Inferior parietal cortex (tissue), 1 donor: ENCODE data around the gene NRCAM.

Experiments
- DNase-seq: peaks from one replicate; pipeline ENCODE4 v3.0.0-alpha.2; 2016; ENCODE audit errors: extremely low spot score

NRCAM gene

GRCh38 chr7:108310351-108310750, 145.9 kb downstream of the NRCAM start:
- DNase-seq, result no peak

- no peak for DNase-seq
These were observed 147.3 kb downstream of the NRCAM start for GRCh38 chr7:108308903-108309302.

GRCh38 chr7:108308276-108308675, 148.0 kb downstream of the NRCAM start:
- no peak for DNase-seq

DNA sequence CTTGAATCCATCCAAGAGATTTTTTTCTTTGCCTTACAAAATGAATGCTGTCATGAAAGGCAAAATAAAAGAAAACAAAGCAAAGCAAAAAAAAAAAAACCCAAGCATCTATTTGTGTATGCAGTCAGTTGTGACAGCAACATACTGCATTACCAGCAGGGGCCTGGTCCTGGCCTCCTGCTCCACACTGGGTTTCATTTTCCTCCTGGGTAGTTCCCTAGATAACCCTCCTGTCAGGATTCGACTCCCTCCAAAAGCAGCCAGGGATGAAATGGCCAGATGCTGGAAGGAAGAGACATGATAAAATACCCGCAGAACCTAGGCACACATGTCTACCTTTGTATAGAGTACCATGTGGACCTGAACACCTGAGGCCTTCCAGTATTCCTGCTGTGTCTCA, 148.6 kb downstream of the NRCAM start:
- no peak for DNase-seq

DNA sequence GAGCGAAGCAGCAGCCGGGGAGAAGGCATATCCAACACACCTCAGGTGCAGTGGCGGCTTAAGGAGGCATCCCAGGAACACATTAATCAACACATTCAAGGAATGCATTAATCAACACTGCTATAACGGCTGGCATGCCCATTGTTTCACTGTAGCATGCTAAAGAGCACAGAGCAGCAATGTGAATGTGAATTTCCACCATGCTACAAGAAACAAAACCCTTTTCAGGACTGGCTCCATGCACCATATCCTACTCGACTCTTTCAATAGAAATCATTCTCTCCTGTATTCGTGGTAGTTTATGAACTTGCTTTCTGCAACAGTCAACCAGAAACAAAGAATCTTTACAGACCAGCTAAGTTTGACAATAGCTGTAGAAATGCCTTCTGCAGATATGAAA, 149.0 kb downstream of the NRCAM start:
- DNase-seq, result no peak

- DNase-seq, result no peak
These were observed 152.9 kb downstream of the NRCAM start for GRCh38 chr7:108303332-108303731.

DNA sequence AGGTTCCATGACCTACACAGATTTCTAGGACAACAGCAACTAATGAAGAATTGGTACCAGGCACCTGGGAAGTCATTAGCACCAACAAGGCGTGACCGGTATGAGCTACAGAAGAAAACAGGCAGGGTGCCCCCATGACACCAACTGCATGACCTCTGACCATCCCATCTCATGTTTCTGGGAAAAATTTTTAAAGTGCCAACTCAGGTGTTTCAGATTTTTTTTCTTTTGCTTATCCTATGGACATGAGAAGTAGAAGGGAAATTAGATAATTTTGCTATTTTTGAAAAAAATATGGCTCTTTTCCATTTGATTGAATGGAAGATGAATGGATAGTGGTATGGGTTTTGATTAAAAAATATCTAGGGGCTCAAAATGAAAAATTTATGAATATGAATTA, 154.8 kb downstream of the NRCAM start:
- DNase-seq, result no peak

DNA sequence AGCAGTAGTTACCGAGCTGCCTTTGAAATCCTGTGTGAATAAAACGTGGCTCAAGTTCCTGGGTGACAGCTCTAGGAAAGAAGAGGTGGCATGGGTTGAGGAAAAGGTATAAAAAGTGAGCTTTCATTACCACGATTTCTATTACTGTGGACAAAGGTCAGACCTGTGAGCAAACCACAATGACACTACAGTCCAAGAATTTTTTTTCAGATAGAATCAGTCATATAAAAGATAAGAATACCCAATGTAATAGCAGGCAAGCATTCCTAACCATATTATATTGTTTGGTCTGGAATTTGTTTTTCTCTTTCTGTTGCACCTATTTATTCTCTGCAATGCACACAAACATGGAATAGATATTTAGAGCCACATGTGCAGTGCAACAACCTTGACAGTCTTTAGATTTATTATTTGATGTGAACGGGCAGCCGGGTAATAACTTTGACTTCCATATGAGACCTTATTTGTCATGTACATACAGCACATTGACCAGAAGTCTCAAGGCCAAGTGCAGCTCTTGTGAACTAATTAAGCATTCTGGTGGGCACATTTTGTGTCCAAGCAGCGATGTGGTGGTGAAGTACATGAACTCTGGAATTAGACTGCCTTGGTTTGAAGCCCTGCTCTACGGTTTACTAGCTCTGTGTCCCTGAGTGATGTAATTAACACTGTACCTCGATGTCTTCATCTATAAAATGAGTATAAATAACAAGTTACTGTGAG, 156.8 kb downstream of the NRCAM start:
- no peak for DNase-seq

DNA sequence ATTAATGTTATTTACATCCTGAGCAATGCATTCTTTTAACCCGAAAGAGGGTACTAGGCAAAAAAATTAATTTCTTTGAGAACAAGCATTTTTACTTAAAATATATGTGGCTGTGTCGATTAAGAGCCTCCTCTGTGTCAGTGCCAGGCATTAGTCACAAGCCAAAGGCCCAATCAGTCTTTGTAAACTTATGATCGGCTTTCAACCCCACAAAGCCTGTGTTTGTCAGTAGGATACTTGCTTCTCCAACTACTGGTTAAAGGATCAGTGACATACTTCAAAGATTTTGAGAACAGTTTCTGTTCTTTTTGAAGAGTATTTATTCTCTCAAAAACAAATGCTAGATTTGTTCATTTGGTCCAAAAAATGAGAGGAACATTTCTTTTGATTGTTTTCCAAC, 159.3 kb downstream of the NRCAM start:
- no peak for DNase-seq

GRCh38 chr7:108294595-108294994, 161.6 kb downstream of the NRCAM start:
- DNase-seq, result no peak

GRCh38 chr7:108293149-108293612, 163.1 kb downstream of the NRCAM start:
- no peak for DNase-seq

GRCh38 chr7:108292541-108292940, 163.7 kb downstream of the NRCAM start:
- no peak for DNase-seq

DNA sequence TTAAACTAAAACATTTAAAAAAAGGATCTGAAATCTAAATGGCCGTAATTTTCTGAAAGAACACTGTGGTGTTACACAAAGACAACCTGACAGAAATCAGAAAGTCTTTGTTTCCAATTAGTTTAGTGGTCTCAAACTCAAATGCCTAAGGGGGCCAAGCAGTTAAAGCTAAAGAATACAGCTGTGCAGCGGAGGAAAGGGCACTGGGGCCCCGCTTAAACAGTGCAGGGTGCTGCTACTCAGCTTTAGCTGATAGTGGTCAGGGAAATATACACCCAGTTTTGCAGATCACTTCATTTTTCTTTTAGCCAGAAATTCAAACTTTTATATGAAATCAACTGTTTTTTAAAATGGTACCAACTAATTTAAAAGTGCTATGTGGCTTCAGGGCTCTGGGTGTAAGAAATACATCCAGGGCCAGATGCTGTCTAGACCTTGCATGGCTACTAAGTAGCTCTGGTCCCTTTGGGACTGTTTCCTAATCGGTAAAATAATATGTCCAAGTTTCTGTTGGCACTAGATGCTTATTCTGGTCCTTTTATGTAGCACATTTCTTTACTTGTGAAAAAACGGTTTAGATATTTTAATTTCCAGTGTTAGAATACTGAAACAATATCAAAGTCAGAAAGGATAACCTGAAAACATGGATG, 164.3 kb downstream of the NRCAM start:
- DNase-seq, result no peak

GRCh38 chr7:108291152-108291508, 165.1 kb downstream of the NRCAM start:
- no peak for DNase-seq

DNA sequence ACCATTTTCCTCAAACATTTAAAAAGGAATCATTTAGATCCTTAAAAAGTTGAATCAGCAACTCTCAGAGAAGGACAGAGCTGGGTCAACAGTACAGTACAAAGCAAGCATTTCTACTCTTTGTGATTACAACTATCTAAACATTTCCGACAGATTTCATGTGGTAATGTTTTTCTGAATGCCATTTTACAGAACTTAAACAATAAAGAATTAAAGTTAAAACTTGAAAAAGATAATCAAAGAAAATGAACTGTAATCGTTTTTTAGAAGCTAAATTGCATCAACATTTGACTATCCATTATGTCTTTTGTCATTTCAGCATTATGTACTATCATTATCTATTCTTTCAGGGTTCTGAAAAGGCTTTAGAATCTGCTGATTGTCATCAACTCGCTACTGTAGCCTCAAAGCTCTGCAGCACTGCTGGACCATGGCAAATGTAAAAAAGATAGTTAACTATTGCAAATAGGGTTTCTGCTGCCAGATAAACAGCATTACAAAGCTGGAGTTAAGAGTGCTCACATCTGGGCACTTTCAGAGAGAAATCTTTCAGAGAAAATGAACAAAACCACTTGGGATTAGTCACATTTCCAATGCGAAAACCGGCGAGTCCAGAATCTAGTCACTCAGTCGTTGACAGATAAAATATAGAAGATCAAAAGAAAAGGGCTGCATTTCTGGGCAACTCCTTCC, 165.6 kb downstream of the NRCAM start:
- no peak for DNase-seq

DNA sequence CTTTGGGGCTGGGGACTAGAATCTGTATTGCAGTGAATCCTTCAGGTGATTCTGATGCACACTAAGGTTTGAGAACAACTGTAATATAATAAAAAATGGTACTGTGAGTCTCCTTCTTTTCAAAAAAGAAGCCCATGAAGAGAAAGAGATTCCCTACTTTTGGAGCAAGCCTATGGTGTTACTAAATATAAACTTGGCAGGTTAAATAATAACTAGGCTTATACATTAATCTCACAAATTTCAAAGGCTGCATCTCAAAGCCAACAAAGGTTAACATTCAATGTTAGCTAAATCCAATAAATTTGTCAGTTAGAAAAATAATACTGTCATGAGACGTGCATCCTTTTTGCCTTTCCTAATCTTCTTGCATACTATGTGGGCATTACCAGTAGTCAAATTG, 166.4 kb downstream of the NRCAM start:
- DNase-seq, result no peak

DNA sequence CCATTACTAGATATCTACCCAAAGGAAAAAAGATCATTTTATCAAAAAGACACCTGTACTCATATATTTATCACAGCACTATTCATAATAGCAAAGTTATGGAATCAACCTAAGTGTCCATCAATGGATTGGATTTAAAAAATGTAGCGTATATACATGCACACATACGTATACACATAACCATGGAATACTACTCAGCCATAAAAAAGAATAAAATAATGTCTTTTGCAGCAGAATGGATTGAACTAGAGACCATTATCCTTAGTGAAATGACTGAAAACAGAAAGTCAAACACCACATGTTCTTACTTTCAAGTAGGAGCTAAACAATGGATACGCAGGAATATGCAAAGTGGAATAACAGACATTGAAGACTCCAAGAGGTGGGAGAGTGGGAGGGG, 168.4 kb downstream of the NRCAM start:
- no peak for DNase-seq

GRCh38 chr7:108286290-108286904, 169.8 kb downstream of the NRCAM start:
- DNase-seq, result no peak

DNA sequence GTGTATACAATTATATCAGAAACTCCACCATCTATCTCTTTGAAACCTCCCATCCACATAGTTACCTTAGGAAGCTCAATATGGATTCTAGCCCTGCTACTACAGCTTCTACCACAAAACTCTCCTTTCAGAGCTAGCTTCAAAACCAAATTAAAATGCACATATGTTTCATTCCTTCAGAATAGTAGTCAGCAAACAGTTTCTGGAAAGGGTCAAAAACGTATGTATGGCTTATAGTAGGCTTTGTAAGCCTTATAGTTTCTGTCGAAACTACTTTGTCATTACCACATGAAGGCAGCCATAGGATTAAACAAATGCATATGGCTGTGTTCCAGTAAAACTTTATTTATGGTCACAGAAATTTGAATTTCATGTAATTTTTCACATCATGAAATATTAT, 170.5 kb downstream of the NRCAM start:
- DNase-seq, result no peak

DNA sequence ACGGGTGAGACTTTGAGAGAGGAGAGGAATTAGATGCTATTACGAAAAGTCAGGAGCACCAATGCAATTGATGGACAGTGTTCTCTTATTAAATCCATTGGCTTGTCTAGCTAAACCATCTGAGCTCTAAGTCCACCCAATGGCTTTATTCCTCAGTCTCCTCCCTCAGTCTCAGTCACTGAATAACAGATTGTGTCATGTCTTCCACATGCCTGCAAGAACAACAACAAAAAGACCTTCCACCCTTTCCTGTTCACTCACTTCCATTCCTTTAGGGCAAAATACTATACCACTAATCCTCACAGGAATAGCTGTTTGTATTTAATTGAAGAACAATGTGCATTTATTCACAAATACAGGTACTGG, 171.2 kb downstream of the NRCAM start:
- no peak for DNase-seq

DNA sequence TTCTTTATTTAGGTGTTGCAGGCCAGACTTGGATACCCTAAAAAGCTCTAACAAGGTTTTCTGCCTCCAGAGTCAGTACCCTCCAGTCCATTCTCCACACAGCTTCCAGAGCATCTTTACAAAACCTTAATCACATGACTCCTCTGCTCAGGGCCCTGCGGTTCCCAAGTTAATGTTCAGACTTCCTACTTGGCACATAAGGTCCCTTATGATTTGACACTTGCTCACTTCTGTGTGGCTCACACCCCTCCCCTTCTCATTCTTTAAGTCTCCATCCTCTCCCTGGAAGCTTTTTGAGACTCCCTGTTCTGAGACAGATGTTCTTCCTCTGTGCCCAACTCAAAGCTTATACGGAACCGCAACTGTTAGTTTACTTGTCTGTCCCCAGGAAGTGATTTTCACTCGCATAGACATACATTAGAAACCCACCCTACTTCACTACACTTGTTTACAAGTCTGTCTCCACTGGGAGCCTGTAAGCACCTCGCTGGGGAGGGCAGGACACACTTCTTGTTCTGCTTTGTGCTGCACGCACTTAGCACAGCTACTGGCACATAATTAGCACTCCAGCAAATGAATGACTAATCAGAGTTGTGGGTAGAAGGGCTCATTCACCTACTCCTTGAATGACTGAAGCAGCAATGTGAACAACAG, 171.8 kb downstream of the NRCAM start:
- DNase-seq, result no peak

DNA sequence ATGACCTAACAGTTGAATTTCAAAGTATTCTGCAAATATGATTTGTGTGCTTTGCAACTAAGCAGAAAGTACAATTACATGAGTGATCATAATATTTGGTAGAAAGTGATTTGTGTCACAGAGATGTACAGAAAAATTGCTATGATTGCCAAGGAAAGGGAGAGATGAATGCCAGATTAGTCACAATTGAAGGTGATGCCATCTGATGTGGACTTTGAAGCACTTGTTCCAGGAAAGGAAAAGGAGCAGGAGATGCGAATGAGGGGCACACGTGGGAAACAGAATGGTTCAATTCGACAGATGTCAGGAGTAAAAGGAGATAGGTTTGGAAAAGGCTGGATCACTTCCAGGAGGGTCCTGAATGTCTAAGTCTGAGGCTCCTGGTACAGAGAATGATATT, 173.0 kb downstream of the NRCAM start:
- DNase-seq, result no peak
